ENCODE measurements around the gene PTAFR.

Gene PTAFR

DNA sequence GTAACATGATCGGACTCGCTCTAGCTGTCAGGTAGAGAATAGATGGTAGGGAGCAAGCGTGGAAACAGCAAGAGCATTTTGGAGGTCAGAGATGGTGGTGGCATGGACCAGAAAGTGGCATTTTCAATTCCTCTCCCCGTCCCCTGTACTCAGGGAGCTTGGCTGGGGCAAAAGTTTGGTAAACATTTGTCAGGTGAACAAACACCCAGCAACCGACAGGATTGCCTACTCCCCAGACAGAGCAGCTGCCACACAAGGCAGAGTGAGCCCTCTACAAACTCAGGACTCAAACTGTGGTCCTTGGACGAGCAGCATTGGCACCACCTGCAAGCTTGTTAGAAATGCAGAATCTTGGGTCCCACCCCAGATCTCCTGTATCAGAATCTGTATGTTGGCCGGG is 14.3 kb downstream of the PTAFR start:
- TF ChIP-seq ZFHX2 (tag by site-specific recombination; conservative IDR thresholded peaks at IDR 0.05), result no peak
- no peak for TF ChIP-seq ZNF701 (tag by site-specific recombination; IDR thresholded peaks at IDR 0.05)
- TF ChIP-seq ZNF132 (tag by site-specific recombination; IDR thresholded peaks at IDR 0.05; ENCODE audit: borderline replicate concordance), result no peak
- Histone ChIP-seq H3K36me3 (ENCODE audit: control insufficient read depth in 2 of 2, insufficient read depth in 1 of 2, low read length in 2 of 2) (no peaks in the 10 kb centered on the region), H3K4me3 (ENCODE audit: low read depth, low read length) (no peak overlapping the region), H3K27ac (ENCODE audit: extremely low read depth, low read depth, low read length) (no peak overlapping the region), H3K4me1 (ENCODE audit: control insufficient read depth, insufficient read depth, low read length) (no peaks in the 10 kb centered on the region), H3K9me3 (ENCODE audit: control insufficient read depth, insufficient read depth, low read depth, low read length) (no peaks in the 10 kb centered on the region)
- POLR2A ChIA-PET, result no interaction called here
- CTCF ChIA-PET, result interaction anchor here (1.5 kb wide), 1 partner anchor 70 kb away, joined by 4 read pairs; no protein-coding TSS in a partner anchor

DNA sequence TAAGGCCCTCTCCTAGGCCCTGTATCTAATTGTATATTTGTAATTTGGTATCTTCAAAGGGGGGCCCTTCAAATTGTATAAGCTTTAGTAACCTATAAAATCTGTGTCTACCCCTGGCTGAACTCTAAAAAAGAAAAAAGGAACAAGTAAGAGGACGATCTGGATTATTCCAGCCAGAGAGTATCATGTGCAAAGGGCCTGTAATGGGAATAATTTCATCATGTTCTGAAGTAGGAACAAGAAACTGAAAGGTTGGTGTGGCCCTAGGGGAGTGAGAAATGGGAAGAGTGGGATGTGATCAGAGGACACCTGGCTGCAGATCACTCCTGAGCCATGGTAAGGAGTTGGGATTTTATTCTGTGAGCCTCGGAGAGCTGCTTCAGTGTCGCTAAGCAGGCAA is 14.7 kb downstream of the PTAFR start:
- H3K36me3 ChIP-seq (ENCODE audit: control insufficient read depth in 2 of 2, insufficient read depth in 1 of 2, low read length in 2 of 2), result no peaks in the 10 kb centered on the region
- ChIA-PET POLR2A (no interaction called here), CTCF (interaction anchor here (1.5 kb wide), 1 partner anchor 70 kb away, joined by 4 read pairs; no protein-coding TSS in a partner anchor)
- H3K9me3 ChIP-seq (ENCODE audit: control insufficient read depth, insufficient read depth, low read depth, low read length), result no peaks in the 10 kb centered on the region
- H3K27ac ChIP-seq (ENCODE audit: extremely low read depth, low read depth, low read length), result no peak overlapping the region
- H3K4me3 ChIP-seq (ENCODE audit: low read depth, low read length), result no peak overlapping the region
- no peaks in the 10 kb centered on the region for H3K4me1 ChIP-seq (ENCODE audit: control insufficient read depth, insufficient read depth, low read length)
- TF ChIP-seq ZNF623 (tag by site-specific recombination; IDR thresholded peaks at IDR 0.05), result peak; percentile 64
- TF ChIP-seq ZNF37A (tag by site-specific recombination; IDR thresholded peaks at IDR 0.05), result no peak

- CTCF ChIA-PET, result interaction anchor here (0.6 to 1.5 kb wide), 2 partner anchors 23 to 69 kb away, joined by 4 read pairs; no protein-coding TSS in a partner anchor
- Histone ChIP-seq H3K36me3 (ENCODE audit: control insufficient read depth in 2 of 2, insufficient read depth in 1 of 2, low read length in 2 of 2) (no peaks in the 10 kb centered on the region), H3K27ac (ENCODE audit: extremely low read depth, low read depth, low read length) (no peak overlapping the region), H3K9me3 (ENCODE audit: control insufficient read depth, insufficient read depth, low read depth, low read length) (no peaks in the 10 kb centered on the region), H3K4me3 (ENCODE audit: low read depth, low read length) (no peak overlapping the region), H3K4me1 (ENCODE audit: control insufficient read depth, insufficient read depth, low read length) (no peaks in the 10 kb centered on the region)
- POLR2A ChIA-PET, result no interaction called here
- TF ChIP-seq KLF8 (tag by site-specific recombination; IDR thresholded peaks at IDR 0.05) (no peak), OVOL3 (tag by site-specific recombination; IDR thresholded peaks at IDR 0.05) (no peak), ZNF404 (tag by site-specific recombination; IDR thresholded peaks at IDR 0.05) (no peak), ZNF610 (tag by site-specific recombination; IDR thresholded peaks at IDR 0.05; ENCODE audit: borderline replicate concordance) (no peak), ZNF501 (tag by site-specific recombination; IDR thresholded peaks at IDR 0.05) (no peak), ZNF623 (tag by site-specific recombination; IDR thresholded peaks at IDR 0.05) (no peak), ZNF558 (tag by site-specific recombination; IDR thresholded peaks at IDR 0.05) (no peak), GLIS2 (tag by site-specific recombination; IDR thresholded peaks at IDR 0.05) (no peak), ZNF707 (tag by site-specific recombination; IDR thresholded peaks at IDR 0.05) (no peak), GLI2 (tag by site-specific recombination; IDR thresholded peaks at IDR 0.05; ENCODE audit: borderline replicate concordance, low read depth) (no peak), TRIM28 (IDR thresholded peaks at IDR 0.05; ENCODE audit: borderline replicate concordance, low read length) (no peak), ZNF248 (tag by site-specific recombination; IDR thresholded peaks at IDR 0.05) (no peak), ZNF48 (tag by site-specific recombination; IDR thresholded peaks at IDR 0.05) (no peak), ZNF366 (tag by site-specific recombination; conservative IDR thresholded peaks at IDR 0.05) (no peak)
- TF ChIP-seq, protein P1, sequence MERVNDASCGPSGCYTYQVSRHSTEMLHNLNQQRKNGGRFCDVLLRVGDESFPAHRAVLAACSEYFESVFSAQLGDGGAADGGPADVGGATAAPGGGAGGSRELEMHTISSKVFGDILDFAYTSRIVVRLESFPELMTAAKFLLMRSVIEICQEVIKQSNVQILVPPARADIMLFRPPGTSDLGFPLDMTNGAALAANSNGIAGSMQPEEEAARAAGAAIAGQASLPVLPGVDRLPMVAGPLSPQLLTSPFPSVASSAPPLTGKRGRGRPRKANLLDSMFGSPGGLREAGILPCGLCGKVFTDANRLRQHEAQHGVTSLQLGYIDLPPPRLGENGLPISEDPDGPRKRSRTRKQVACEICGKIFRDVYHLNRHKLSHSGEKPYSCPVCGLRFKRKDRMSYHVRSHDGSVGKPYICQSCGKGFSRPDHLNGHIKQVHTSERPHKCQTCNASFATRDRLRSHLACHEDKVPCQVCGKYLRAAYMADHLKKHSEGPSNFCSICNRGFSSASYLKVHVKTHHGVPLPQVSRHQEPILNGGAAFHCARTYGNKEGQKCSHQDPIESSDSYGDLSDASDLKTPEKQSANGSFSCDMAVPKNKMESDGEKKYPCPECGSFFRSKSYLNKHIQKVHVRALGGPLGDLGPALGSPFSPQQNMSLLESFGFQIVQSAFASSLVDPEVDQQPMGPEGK (tag by site-specific recombination; IDR thresholded peaks at IDR 0.05), result no peak
Measured at GRCh38 chr1:28160782-28161266, 15.7 kb downstream of the PTAFR start.

DNA sequence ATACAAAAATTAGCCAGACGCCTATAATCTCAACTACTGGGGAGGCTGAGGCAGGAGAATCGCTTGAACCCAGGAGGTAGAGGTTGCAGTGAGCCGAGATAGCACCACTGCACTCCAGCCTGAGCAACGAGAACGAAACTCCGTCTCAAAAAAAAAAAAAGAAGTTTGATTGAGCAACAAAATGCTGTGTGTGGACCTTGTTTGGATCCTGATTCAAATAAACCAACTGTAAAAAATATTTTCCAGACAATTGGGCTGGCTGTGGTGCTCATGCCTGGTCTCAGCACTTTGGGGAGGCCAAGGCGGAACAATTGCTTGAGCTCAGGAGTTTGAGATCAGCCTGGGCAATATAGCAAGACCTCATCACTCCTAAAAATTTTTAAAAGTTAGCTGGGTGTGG is 16.8 kb downstream of the PTAFR start:
- no peaks in the 10 kb centered on the region for H3K9me3 ChIP-seq (ENCODE audit: control insufficient read depth, insufficient read depth, low read depth, low read length)
- ChIA-PET CTCF (no interaction called here), POLR2A (no interaction called here)
- H3K4me1 ChIP-seq (ENCODE audit: control insufficient read depth, insufficient read depth, low read length), result no peaks in the 10 kb centered on the region
- no peaks in the 10 kb centered on the region for H3K36me3 ChIP-seq (ENCODE audit: control insufficient read depth in 2 of 2, insufficient read depth in 1 of 2, low read length in 2 of 2)
- H3K4me3 ChIP-seq (ENCODE audit: low read depth, low read length), result no peak overlapping the region
- H3K27ac ChIP-seq (ENCODE audit: extremely low read depth, low read depth, low read length), result no peak overlapping the region
- TF ChIP-seq ZNF843 (tag by site-specific recombination; IDR thresholded peaks at IDR 0.05) (no peak), KLF1 (tag by site-specific recombination; IDR thresholded peaks at IDR 0.05) (no peak), ZNF514 (tag by site-specific recombination; IDR thresholded peaks at IDR 0.05) (no peak), ZNF837 (tag by site-specific recombination; IDR thresholded peaks at IDR 0.05) (no peak), ZNF311 (tag by site-specific recombination; IDR thresholded peaks at IDR 0.05; ENCODE audit: borderline replicate concordance) (no peak), REPIN1 (tag by site-specific recombination; IDR thresholded peaks at IDR 0.05; ENCODE audit: low read depth) (no peak), INSM2 (tag by site-specific recombination; IDR thresholded peaks at IDR 0.05) (no peak), ZNF423 (tag by site-specific recombination; IDR thresholded peaks at IDR 0.05) (no peak), ZNF138 (tag by site-specific recombination; IDR thresholded peaks at IDR 0.05; ENCODE audit: borderline replicate concordance) (no peak), ZNF521 (tag by site-specific recombination; IDR thresholded peaks at IDR 0.05) (no peak)

All from HEK293 (cell line).